ENCODE results near the gene SP3.
"Not testable (repeated sequence)": the region's sequence is repeated elsewhere in the genome, so short reads cannot be mapped to it uniquely, and the experiment has no call there.

Gene SP3

DNA sequence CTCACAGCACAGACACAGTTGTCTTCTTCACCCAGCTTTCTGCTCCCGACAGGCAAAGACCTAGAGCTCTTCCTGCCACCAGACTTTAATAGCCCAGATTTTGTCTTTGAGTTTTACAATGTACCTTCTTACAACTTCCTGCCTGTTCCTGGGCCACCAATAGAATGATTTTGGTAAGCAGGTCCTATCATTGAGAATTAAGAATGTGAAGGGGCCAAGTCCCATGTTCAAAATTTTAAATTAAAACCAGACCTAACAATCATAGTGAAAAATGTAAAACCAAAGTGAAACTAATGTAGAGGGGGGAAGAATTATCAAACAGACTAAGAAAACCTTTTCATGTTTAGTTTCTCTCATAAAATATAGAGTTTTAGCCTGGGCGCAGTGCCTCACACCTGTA lies 72.8 kb downstream of the SP3 start:
- FAIRE-seq (no peak), DNase-seq (ENCODE audit: insufficient read length, low spot score) (no peak)
- no peak for TF ChIP-seq SPI1 (IDR thresholded peaks at IDR 0.05; ENCODE audit: low read depth, low read length)
- TF ChIP-seq POU2F2 (IDR thresholded peaks at IDR 0.05; ENCODE audit: low read depth, low read length), result no peak
- TF ChIP-seq PAX5 (IDR thresholded peaks at IDR 0.05; ENCODE audit: insufficient read depth, low read length, severe bottlenecking), result no peak
- no peak for TF ChIP-seq POLR2A (IDR thresholded peaks at IDR 0.05; ENCODE audit: low read depth, low read length)
- TF ChIP-seq POLR2AphosphoS5 (IDR thresholded peaks at IDR 0.05; ENCODE audit: low read depth, low read length), result no peak
- no peak for TF ChIP-seq TAF1 (IDR thresholded peaks at IDR 0.05; ENCODE audit: low read depth, low read length)

DNA sequence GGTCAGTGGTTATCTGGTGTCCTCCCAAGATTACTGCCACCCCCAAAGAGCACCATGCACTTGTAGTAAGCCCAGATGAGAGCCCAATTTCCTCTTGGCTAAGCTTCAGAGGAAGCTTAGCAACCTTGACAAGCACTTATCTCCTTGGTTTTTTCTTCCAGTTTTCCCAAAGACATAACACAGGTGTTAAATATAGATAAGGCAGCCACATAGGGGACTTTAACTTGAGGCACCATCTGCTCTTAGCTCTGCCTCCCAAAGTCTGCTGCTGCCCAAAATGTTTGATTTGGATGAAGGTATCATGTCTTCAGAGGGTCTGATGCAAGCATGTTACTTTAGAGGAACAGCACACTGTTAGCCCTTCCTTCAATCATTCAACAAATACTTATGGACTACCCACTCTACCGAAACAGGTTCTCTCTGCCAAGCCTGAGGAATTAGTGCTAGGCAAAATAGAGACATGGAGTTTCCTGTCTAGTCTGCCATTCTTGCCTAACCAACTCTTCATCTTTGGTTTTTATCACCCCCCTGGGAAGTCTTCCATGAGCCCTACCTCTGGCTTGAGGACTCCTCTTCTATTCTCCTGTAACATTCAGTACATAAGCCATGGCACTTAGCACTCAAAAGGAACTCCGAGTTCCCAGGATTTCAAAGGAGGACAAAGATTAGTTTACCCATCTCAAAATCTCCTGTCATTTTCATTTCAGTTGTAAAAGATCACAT lies 73.7 kb downstream of the SP3 start:
- FAIRE-seq (no peak), DNase-seq (ENCODE audit: insufficient read length, low spot score) (no peak)
- no peak for TF ChIP-seq SPI1 (IDR thresholded peaks at IDR 0.05; ENCODE audit: low read depth, low read length)
- TF ChIP-seq POLR2A (IDR thresholded peaks at IDR 0.05; ENCODE audit: low read depth, low read length), result no peak
- no peak for TF ChIP-seq POLR2AphosphoS5 (IDR thresholded peaks at IDR 0.05; ENCODE audit: low read depth, low read length)
- TF ChIP-seq TAF1 (IDR thresholded peaks at IDR 0.05; ENCODE audit: low read depth, low read length), result no peak
- no peak for TF ChIP-seq POU2F2 (IDR thresholded peaks at IDR 0.05; ENCODE audit: low read depth, low read length)
- no peak for TF ChIP-seq PAX5 (IDR thresholded peaks at IDR 0.05; ENCODE audit: insufficient read depth, low read length, severe bottlenecking)

DNA sequence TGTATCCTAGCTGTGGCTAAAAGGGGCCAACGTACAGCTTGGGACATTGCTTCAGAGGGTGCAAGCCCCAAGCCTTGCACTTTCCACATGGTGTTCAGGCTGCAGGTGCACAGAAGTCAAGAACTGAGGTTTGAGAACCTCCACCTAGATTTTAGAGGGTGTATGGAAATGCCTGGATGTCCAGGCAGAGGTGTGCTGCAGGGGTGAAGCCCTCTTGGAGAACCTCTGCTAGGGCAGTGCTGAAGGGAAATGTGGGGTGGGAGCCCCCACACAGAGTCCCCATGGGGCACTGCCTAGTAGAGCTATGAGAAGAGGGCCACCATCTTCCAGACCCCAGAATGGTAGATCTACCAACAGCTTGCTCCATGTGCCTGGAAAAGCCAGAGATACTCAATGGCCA lies 75.7 kb downstream of the SP3 start:
- FAIRE-seq; DNase-seq (ENCODE audit: insufficient read length, low spot score): not testable (repeated sequence)

DNA sequence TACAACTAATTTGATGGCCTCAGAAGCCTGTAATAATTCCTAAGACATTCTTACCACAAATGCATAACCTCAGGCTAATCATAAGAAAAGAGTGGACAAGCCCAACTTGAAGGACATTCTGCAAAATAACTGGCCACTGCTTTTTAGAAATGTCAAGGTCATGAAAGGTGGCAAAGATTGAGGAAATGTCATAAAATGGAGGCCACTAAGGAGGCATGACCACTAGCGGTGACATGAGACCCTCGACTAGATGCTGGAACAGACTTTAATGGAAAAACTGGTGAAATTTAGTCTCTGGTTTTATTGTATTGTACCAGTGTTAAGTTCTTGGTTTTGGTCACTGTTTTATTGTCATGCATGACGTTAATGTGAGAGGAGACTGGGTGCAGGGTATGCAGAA lies 78.6 kb downstream of the SP3 start:
- FAIRE-seq, result no peak
- no peak for DNase-seq (ENCODE audit: insufficient read length, low spot score)
- no peak for TF ChIP-seq POLR2A (IDR thresholded peaks at IDR 0.05; ENCODE audit: low read depth, low read length)

DNA sequence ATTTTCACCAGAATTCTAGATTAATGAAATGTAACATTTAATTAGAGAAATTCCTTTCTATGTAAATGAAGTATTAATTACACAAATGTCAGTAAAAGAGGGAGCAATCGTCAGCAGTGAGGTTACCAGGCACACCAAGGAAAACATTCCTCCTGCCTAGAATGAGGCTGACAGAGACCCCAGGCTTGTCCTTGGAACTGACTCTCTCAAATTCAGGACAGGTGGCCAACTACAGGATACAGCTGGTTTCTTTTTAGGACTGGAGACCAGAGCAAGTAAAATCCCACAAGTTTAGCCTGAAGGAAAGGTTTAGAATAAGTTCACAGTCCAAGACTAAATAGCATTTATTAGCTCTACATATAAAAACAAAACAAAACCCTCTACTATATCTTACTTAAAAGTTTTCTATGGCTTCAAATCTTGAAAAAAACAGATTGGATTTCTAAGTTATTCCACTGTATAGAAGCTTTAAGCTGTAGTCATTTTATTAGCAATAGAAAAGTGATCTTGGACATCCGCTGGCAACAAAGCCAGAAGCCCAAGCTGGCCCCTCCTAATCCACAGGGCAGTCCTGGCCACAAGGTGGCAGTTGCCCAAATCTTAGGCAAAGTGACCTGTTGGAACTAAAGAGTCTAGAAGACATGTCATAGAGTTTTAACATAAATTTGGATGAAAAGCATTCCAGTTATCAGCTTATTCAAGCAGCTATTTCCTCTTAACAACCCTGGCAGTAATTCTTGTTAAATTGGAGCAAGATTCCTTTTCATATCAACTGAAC lies 81.0 kb downstream of the SP3 start:
- no peak for TF ChIP-seq POU2F2 (IDR thresholded peaks at IDR 0.05; ENCODE audit: low read depth, low read length)
- no peak for TF ChIP-seq SPI1 (IDR thresholded peaks at IDR 0.05; ENCODE audit: low read depth, low read length)
- no peak for TF ChIP-seq TAF1 (IDR thresholded peaks at IDR 0.05; ENCODE audit: low read depth, low read length)
- no peak for TF ChIP-seq POLR2AphosphoS5 (IDR thresholded peaks at IDR 0.05; ENCODE audit: low read depth, low read length)
- TF ChIP-seq PAX5 (IDR thresholded peaks at IDR 0.05; ENCODE audit: insufficient read depth, low read length, severe bottlenecking), result no peak
- no peak for TF ChIP-seq POLR2A (IDR thresholded peaks at IDR 0.05; ENCODE audit: low read depth, low read length)
- DNase-seq (ENCODE audit: insufficient read length, low spot score), result no peak
- no peak for FAIRE-seq

- no peak for FAIRE-seq
- no peak for DNase-seq (ENCODE audit: insufficient read length, low spot score)
- TF ChIP-seq POLR2A (IDR thresholded peaks at IDR 0.05; ENCODE audit: low read depth, low read length), result no peak
- TF ChIP-seq POU2F2 (IDR thresholded peaks at IDR 0.05; ENCODE audit: low read depth, low read length), result no peak
- TF ChIP-seq POLR2AphosphoS5 (IDR thresholded peaks at IDR 0.05; ENCODE audit: low read depth, low read length), result no peak
- TF ChIP-seq SPI1 (IDR thresholded peaks at IDR 0.05; ENCODE audit: low read depth, low read length), result no peak
- TF ChIP-seq TAF1 (IDR thresholded peaks at IDR 0.05; ENCODE audit: low read depth, low read length), result no peak
- TF ChIP-seq PAX5 (IDR thresholded peaks at IDR 0.05; ENCODE audit: insufficient read depth, low read length, severe bottlenecking), result no peak
Observed at GRCh38 chr2:173881886-173882285, 83.3 kb downstream of the SP3 start.

DNA sequence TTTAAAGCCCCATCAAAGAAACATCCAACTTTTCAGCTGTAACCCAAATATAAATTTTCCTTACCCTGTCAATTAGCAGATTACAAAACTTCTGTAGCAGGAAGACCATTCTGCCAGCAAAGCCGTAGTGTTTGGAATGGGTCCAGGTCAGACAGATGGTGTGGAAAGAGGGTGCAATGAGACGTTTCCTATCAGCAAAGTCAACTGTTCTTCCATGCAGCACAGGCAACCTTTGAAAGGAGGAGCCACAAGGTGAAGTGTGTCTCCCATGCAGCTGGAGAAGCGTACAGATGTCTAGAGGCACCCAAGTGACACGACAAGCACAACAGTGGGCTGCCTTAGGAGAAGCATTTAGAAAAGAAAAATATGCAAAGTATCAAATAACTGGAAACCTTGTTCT lies 83.7 kb downstream of the SP3 start:
- no peak for DNase-seq (ENCODE audit: insufficient read length, low spot score)
- TF ChIP-seq TAF1 (IDR thresholded peaks at IDR 0.05; ENCODE audit: low read depth, low read length), result no peak
- TF ChIP-seq POLR2A (IDR thresholded peaks at IDR 0.05; ENCODE audit: low read depth, low read length), result no peak
- no peak for TF ChIP-seq PAX5 (IDR thresholded peaks at IDR 0.05; ENCODE audit: insufficient read depth, low read length, severe bottlenecking)
- no peak for TF ChIP-seq POU2F2 (IDR thresholded peaks at IDR 0.05; ENCODE audit: low read depth, low read length)
- TF ChIP-seq POLR2AphosphoS5 (IDR thresholded peaks at IDR 0.05; ENCODE audit: low read depth, low read length), result no peak
- no peak for TF ChIP-seq SPI1 (IDR thresholded peaks at IDR 0.05; ENCODE audit: low read depth, low read length)
- peak; percentile 52 for FAIRE-seq

DNA sequence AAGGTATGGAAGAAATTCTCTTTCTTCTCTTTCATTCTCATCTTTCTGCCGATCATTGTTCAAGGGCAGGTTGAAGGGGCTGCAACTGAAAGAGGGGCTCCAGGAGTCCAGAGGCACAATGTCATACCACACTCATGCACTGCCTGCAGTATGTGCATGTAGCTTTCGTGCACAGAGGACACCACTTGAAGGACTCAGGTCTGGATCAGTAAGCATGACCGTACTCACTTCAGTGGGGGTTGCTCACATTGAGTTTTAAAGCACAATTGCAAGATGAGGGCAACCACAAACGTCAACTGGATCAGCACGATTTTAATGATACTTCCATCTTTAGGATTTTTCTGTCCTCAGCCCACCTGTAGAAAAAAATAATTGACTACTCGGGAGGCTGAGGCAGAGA lies 84.6 kb downstream of the SP3 start:
- TF ChIP-seq POLR2A (IDR thresholded peaks at IDR 0.05; ENCODE audit: low read depth, low read length), result no peak
- TF ChIP-seq POLR2AphosphoS5 (IDR thresholded peaks at IDR 0.05; ENCODE audit: low read depth, low read length), result no peak
- FAIRE-seq, result no peak
- no peak for DNase-seq (ENCODE audit: insufficient read length, low spot score)

GRCh38 chr2:173876833-173877413 lies 88.2 kb downstream of the SP3 start:
- FAIRE-seq (no peak), DNase-seq (ENCODE audit: insufficient read length, low spot score) (no peak)
- TF ChIP-seq TAF1 (IDR thresholded peaks at IDR 0.05; ENCODE audit: low read depth, low read length) (no peak), SPI1 (IDR thresholded peaks at IDR 0.05; ENCODE audit: low read depth, low read length) (no peak), PAX5 (IDR thresholded peaks at IDR 0.05; ENCODE audit: insufficient read depth, low read length, severe bottlenecking) (no peak), POU2F2 (IDR thresholded peaks at IDR 0.05; ENCODE audit: low read depth, low read length) (no peak), POLR2A (IDR thresholded peaks at IDR 0.05; ENCODE audit: low read depth, low read length) (no peak), POLR2AphosphoS5 (IDR thresholded peaks at IDR 0.05; ENCODE audit: low read depth, low read length) (no peak)

GRCh38 chr2:173874894-173875237 lies 90.3 kb downstream of the SP3 start:
- FAIRE-seq (peak; percentile 98), DNase-seq (ENCODE audit: insufficient read length, low spot score) (no peak)
- peak; percentile 88 for TF ChIP-seq PAX5 (IDR thresholded peaks at IDR 0.05; ENCODE audit: insufficient read depth, low read length, severe bottlenecking)
- TF ChIP-seq POLR2AphosphoS5 (IDR thresholded peaks at IDR 0.05; ENCODE audit: low read depth, low read length), result no peak
- TF ChIP-seq SPI1 (IDR thresholded peaks at IDR 0.05; ENCODE audit: low read depth, low read length), result peak; percentile 18; the same call in 1 of the 2 replicates
